RWPE1 (cell line): ENCODE measurements around the gene MBNL1.

Experiments
- CTCF ChIA-PET: fragments of 350-600 bp; sonication (Branson Sonifier 250); formaldehyde crosslinking; extraction: SDS; loops from one replicate; lab custom pipeline; 2021; lab: Yijun Ruan, JAX
- POLR2A ChIA-PET: fragments of 400-600 bp; formaldehyde crosslinking; extraction: SDS; loops from one replicate; lab custom pipeline; 2020; ENCODE audit warnings: antibody characterized with exemption; ENCODE audit not compliant: low non-redundant PET; lab: Yijun Ruan, JAX
- DNase-seq: peaks from one replicate; pipeline ENCODE4 v3.0.0; 2012; ENCODE audit warnings: low spot score
- H3K27ac ChIP-seq: fragments of 450-650 bp; 2 replicates; pipeline ENCODE4 v1.5.1; 2017
- TF ChIP-seq, protein P1 (sequence below): fragments of 450-650 bp; conservative IDR thresholded peaks from 2 replicates; pipeline ENCODE4 v1.5.1; 2017; ENCODE audit warnings: low read depth, mild to moderate bottlenecking

MBNL1 gene

DNA sequence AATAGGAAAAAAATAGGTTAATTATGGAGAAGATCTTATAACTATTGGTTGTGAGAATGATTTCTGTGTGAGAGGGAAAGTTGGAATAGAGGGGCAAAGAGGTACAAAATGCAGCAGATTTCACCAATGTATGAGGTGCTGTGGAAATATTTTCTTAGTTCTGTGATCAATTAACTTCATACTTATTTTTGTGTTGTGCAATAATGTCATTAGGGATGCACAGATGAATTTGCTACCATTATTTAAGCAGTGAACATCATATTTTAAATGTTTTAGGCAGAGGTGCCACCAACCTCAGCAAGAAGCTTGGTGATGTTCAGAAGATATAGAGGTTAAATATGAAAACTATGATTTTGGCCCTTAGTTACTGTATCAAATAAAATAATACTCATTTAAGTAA, 21.6 kb downstream of the MBNL1 start:
- no peak overlapping the region for H3K27ac ChIP-seq
- ChIA-PET POLR2A (no interaction called here), CTCF (interaction anchor here (0.6 to 1.4 kb wide), 2 partner anchors 10 to 153 kb away, joined by 3 read pairs; no protein-coding TSS in a partner anchor)
- no peak for DNase-seq
- TF ChIP-seq, protein P1, sequence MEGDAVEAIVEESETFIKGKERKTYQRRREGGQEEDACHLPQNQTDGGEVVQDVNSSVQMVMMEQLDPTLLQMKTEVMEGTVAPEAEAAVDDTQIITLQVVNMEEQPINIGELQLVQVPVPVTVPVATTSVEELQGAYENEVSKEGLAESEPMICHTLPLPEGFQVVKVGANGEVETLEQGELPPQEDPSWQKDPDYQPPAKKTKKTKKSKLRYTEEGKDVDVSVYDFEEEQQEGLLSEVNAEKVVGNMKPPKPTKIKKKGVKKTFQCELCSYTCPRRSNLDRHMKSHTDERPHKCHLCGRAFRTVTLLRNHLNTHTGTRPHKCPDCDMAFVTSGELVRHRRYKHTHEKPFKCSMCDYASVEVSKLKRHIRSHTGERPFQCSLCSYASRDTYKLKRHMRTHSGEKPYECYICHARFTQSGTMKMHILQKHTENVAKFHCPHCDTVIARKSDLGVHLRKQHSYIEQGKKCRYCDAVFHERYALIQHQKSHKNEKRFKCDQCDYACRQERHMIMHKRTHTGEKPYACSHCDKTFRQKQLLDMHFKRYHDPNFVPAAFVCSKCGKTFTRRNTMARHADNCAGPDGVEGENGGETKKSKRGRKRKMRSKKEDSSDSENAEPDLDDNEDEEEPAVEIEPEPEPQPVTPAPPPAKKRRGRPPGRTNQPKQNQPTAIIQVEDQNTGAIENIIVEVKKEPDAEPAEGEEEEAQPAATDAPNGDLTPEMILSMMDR, result no peak

DNA sequence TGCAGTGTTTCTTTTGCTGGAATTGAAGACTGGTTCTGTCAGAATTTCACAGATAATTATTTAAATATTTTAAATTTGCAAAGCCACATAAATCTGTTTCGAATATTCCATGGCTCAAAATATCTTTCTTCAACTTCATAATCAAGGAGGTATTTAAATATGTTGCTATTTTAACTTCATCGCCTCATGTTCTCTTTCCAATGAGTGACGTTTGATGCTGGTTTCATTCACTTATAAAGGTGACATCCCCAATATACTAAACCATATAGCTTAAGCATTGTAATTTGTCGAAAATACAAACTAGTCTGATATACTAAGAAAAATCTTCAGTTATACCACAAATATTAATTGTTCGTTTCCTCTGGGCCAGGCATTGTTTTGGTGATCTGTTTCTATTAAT, 22.5 kb downstream of the MBNL1 start:
- CTCF ChIA-PET, result interaction anchor here (1.4 kb wide), 1 partner anchor 11 kb away, joined by 3 read pairs; no protein-coding TSS in a partner anchor
- H3K27ac ChIP-seq, result no peak overlapping the region
- DNase-seq, result no peak
- TF ChIP-seq, protein P1, result no peak
- POLR2A ChIA-PET, result no interaction called here

DNA sequence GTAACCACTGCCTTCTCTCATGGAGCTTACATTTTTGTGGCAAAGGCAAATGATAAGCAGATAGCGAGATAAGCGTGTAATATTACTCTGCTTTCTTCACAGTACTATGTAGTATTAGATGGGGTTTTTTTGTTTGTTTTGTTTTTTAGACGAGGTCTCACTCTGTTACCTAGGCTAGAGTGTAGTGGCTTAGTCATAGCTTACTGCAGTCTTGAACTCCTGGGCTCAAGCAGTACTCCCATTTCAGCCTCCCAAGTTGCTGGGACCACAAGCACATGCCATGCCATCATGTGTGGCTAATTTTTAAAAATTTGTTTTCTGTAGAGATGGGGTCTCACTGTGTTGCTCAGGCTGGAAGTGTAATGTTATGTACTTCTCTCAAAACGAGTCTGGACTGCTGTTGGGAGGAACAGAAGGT, 22.9 kb downstream of the MBNL1 start:
- no peak overlapping the region for H3K27ac ChIP-seq
- ChIA-PET POLR2A (no interaction called here), CTCF (no interaction called here)
- DNase-seq, result no peak
- TF ChIP-seq, protein P1, result no peak

DNA sequence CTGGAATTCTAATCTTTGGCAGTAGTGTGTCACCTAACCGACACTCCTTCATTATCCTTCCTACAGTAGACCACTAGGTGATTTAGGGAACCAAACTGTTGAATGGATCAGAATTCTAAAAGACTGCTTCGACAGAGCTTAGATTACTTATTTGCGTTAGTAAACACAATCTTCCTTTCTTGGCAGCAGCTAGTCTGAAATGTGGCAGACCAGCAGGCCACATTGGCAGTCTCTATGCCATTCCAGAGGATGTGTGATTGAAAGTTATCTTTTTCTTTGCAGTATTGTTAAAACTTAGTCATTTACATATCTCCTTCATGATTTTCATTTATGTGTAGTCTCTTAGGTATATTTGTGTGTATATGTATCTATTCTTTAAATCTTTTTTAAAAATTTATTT, 23.6 kb downstream of the MBNL1 start:
- POLR2A ChIA-PET, result no interaction called here
- TF ChIP-seq, protein P1, result no peak
- H3K27ac ChIP-seq, result no peak overlapping the region
- CTCF ChIA-PET, result no interaction called here
- DNase-seq, result no peak

DNA sequence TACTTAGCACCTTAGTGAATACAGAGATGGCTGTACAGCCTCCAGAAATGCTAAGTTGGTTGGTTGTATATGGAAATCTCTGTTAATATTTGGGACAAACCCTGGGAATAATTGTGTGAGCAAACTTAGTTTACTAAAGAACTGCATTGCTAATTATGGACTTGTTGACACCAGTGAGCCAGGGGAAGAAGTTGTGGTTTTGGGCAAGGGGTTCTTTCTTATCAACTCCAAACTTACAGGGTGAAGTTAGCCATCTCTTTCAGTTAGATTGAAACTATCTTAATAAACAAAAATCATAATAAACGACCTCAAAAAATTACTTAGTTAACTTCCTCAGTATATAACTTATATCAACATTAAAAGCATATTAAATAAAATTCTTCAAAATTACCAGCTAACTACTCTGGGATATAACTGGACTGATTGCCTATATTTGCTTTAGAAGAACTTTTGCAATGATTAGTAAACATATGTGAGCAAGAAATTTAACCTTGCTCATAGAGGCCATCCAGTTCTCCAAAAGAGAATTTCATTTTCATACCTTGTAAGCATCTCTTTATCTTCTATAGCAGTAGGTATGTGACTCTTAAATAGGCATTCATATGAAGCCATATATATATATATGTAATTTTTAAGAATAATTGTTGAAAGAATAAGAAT, 24.7 kb downstream of the MBNL1 start:
- DNase-seq, result no peak
- no peak overlapping the region for H3K27ac ChIP-seq
- TF ChIP-seq, protein P1, result no peak
- POLR2A ChIA-PET, result no interaction called here
- CTCF ChIA-PET, result no interaction called here

DNA sequence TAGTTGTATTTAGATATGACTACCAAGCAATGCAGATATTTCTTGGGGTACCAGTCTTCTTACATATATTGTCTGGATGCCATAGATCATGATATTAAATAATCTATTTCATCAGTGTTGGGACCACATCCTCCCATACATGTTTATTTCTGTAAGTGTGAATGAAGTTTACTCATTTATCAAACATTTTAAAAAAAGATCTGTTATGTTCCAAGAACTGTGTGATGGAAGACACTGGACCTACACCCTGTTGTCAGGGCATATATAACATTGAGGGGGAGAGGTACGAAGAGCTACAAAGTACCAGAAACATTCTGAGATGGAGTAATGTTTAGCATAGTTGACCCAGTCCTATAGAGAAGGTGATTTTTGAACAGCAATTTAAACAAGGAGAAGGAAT, 26.6 kb downstream of the MBNL1 start:
- POLR2A ChIA-PET, result no interaction called here
- TF ChIP-seq, protein P1, result no peak
- H3K27ac ChIP-seq, result no peak overlapping the region
- no peak for DNase-seq
- CTCF ChIA-PET, result no interaction called here
